Vagina (tissue), 2 donors: Measurements from ENCODE around the gene LRFN4. TPM values are rescaled to one million over a fixed set of nuclear protein-coding genes. Genes with fewer than 3 reads are reported as not detected.

Experiments used
- DNase-seq, 2 donors: peaks; one replicate each; pipeline ENCODE4 v3.0.0-alpha.2; 2017; ENCODE audit errors: extremely low spot score in 2 of 2
- H3K27ac ChIP-seq: fragments of 200-600 bp; sonication (generic); one replicate; pipeline ENCODE4 v1.5.1; 2019
- H3K27me3 ChIP-seq: fragments of 200-600 bp; sonication (generic); one replicate; pipeline ENCODE4 v1.5.1; 2019
- H3K36me3 ChIP-seq, 2 donors: fragments of 200-600 bp; sonication (generic); one replicate each; pipeline ENCODE4 v1.5.1; 2017 to 2019
- H3K4me1 ChIP-seq: fragments of 200-600 bp; sonication (generic); one replicate; pipeline ENCODE4 v1.5.1; 2019
- H3K4me3 ChIP-seq, 2 donors: fragments of 200-600 bp; sonication (generic); 1 replicate in 1 of 2; 2 replicates in 1 of 2; pipeline ENCODE4 v1.5.1; 2016 to 2019
- H3K9me3 ChIP-seq: fragments of 200-600 bp; sonication (generic); one replicate; pipeline ENCODE4 v1.5.1; 2019
- POLR2A ChIP-seq, 2 donors: fragments of 450-650 bp; IDR thresholded peaks; one replicate each; pipeline ENCODE4 v1.6.1; 2017; ENCODE audit warnings: antibody characterized with exemption in 2 of 2, mild to moderate bottlenecking in 2 of 2, moderate library complexity in 2 of 2
- POLR2AphosphoS5 ChIP-seq, 2 donors: sonication (generic); formaldehyde crosslinking; IDR thresholded peaks; one replicate each; pipeline ENCODE4 v1.9.0; 2017; ENCODE audit warnings: antibody characterized with exemption in 2 of 2, mild to moderate bottlenecking in 2 of 2, low read depth in 1 of 2; ENCODE audit not compliant: insufficient read depth in 1 of 2
- intact Hi-C: fragments of 100-400 bp; cut with DNase I; formaldehyde crosslinking; loops from one replicate; pipeline ENCODE4 v1.15.1; 2023
- total RNA-seq: library from RNA; depleted of rRNA; stranded (reverse); fragments of >200 nt; gene quantifications from one replicate; pipeline ENCODE4 v1.2.3, GENCODE V29; 2016
- TF ChIP-seq, protein P1 (sequence below), 3 experiments: fragments of 450-650 bp in 2 of 3; fragments of 200-600 bp in 1 of 3; sonication (generic) in 1 of 3; IDR thresholded peaks; one replicate each; pipeline ENCODE4 v1.5.1; 2017 to 2019; ENCODE audit warnings: antibody characterized with exemption in 3 of 3, mild to moderate bottlenecking in 2 of 3, moderate library complexity in 2 of 3

The LRFN4 gene
- total RNA-seq, 1 donor from 2014 or later, result 8.1 TPM

DNA sequence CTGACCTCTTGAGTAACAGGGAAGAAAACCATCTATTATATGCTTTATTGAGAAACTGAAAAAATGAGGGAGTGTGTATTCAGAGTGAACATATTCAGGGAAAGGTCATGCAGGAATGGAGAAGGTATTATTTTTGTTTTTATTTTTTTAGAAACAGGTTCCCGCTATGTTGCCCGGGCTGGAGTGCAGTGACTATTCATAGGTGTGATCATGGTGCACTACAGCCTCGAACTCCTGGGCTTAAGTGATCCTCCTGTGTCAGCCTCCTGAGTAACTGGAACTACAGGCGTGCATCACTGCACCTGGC, 22.4 kb upstream of the LRFN4 start:
- no peaks in the 10 kb centered on the region for H3K36me3 ChIP-seq
- intact Hi-C loops, result no loop called here
- no peaks in the 10 kb centered on the region for H3K27me3 ChIP-seq
- no peaks in the 10 kb centered on the region for H3K4me1 ChIP-seq
- H3K9me3 ChIP-seq, result no peaks in the 10 kb centered on the region
- no peak overlapping the region for H3K27ac ChIP-seq
- DNase-seq, result no peak
- H3K4me3 ChIP-seq, result no peak overlapping the region
- TF ChIP-seq, protein P1, sequence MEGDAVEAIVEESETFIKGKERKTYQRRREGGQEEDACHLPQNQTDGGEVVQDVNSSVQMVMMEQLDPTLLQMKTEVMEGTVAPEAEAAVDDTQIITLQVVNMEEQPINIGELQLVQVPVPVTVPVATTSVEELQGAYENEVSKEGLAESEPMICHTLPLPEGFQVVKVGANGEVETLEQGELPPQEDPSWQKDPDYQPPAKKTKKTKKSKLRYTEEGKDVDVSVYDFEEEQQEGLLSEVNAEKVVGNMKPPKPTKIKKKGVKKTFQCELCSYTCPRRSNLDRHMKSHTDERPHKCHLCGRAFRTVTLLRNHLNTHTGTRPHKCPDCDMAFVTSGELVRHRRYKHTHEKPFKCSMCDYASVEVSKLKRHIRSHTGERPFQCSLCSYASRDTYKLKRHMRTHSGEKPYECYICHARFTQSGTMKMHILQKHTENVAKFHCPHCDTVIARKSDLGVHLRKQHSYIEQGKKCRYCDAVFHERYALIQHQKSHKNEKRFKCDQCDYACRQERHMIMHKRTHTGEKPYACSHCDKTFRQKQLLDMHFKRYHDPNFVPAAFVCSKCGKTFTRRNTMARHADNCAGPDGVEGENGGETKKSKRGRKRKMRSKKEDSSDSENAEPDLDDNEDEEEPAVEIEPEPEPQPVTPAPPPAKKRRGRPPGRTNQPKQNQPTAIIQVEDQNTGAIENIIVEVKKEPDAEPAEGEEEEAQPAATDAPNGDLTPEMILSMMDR (IDR thresholded peaks at IDR 0.05), result peak in 1 of 3 experiments; percentile 24
- no peak for TF ChIP-seq POLR2AphosphoS5 (IDR thresholded peaks at IDR 0.05; ENCODE audit: insufficient read depth in 1 of 2, low read depth in 1 of 2)

DNA sequence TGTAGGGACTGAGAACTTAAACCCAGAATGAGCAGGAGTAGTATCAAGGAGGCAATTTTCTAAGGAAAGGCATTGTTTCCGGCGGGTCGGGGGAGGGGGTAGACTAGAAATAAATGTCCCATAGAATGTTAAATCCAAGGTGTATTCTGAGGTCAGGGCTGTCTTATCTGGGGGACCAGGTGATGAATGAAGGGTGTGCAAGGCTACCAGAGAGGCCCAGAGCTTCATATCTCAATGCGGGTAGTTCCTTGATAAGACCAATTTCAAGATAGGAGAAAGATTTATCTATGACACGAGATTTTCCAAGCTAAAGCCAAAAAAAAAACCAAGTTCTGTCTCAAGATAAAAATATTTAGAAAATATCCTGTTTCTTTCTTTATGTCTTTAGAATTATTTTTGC, 21.9 kb upstream of the LRFN4 start:
- intact Hi-C loops, result loop anchor here (5.0 kb wide), 1 partner anchor 148 kb away; no protein-coding TSS in a partner anchor
- no peak for DNase-seq
- Histone ChIP-seq H3K4me1 (no peaks in the 10 kb centered on the region), H3K9me3 (no peaks in the 10 kb centered on the region), H3K27me3 (no peaks in the 10 kb centered on the region), H3K4me3 (no peak overlapping the region), H3K36me3 (no peaks in the 10 kb centered on the region), H3K27ac (no peak overlapping the region)
- TF ChIP-seq POLR2A (IDR thresholded peaks at IDR 0.05) (no peak), POLR2AphosphoS5 (IDR thresholded peaks at IDR 0.05; ENCODE audit: insufficient read depth in 1 of 2, low read depth in 1 of 2) (no peak)
- TF ChIP-seq, protein P1 (IDR thresholded peaks at IDR 0.05), result no peak

DNA sequence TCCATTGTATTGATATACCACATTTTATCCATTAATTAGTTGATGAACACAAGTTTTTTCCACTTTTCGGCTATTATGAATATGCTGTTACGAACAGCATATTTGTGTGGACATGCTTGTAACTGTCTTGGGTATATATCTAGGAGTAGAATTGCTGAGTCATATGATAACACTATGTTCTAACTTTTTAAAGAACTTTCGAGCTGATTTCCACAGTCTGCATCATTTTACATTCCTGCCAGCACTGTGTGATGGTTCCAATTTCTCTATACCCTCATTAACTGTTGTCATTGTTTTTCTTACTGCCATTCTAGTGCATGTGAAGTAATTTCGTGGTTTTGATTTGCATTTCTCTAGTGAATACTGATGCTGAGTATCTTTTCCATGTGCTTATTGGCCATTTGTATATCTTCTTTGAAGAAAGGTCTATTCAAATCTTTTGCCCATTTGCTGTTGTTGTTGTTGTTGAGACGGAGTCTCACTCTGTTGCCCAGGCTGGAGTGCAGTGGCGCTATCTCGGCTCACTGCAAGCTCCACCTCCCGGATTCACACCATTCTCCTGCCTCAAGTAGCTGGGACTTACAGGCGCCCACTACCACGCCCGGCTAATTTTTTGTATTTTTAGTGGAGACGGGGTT, 21.0 kb upstream of the LRFN4 start:
- Histone ChIP-seq H3K4me3 (no peak overlapping the region), H3K9me3 (no peaks in the 10 kb centered on the region), H3K4me1 (no peaks in the 10 kb centered on the region), H3K27me3 (no peaks in the 10 kb centered on the region), H3K27ac (no peak overlapping the region), H3K36me3 (no peaks in the 10 kb centered on the region)
- intact Hi-C loops, result loop anchor here (5.0 kb wide), 1 partner anchor 149 kb away; no protein-coding TSS in a partner anchor
- TF ChIP-seq, protein P1 (IDR thresholded peaks at IDR 0.05), result no peak
- TF ChIP-seq POLR2A (IDR thresholded peaks at IDR 0.05) (no peak), POLR2AphosphoS5 (IDR thresholded peaks at IDR 0.05; ENCODE audit: insufficient read depth in 1 of 2, low read depth in 1 of 2) (no peak)
- DNase-seq, result no peak

DNA sequence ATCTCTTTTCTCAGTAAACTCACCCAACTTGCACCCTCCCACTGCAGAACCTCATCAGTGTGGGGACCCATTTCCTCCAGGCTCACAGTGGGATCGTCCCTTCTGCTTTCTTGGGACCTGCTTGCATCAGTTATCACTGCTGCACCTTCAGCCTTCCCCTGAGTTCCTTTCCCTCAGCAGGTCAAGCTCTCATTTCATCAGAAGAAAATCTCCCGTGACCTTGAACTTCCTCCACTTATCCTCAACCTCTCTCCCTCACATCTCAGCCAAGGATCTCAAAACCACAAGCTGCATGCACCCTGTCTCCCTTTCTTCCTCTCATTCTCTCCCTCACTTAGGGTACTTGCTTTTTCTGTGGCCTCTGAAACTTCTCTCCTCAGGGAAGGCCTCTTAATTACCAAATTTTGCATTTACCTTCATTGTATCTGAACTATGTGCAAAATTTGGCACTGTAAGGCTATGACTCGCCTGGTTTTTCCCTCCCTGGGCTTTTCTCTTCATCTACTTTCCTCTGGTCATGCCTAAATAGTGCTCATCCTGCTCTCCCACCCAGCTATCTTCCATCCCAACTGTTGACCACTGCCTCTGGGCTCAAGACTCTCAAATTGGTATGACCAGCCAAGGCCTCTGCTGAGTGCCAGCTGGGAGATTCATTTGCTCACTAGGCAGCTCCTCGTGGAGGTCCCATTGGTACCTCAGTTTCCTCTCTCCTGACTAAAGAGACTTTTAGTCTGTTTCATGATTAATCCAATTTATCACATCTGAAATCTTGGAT, 16.4 kb upstream of the LRFN4 start:
- no peak for DNase-seq
- no peak overlapping the region for H3K27ac ChIP-seq

More for the DNA sequence above, 16.4 kb upstream of the LRFN4 start:
- TF ChIP-seq POLR2AphosphoS5 (IDR thresholded peaks at IDR 0.05; ENCODE audit: insufficient read depth in 1 of 2, low read depth in 1 of 2) (no peak), POLR2A (IDR thresholded peaks at IDR 0.05) (no peak)
- TF ChIP-seq, protein P1 (IDR thresholded peaks at IDR 0.05), result no peak
- no peak overlapping the region for H3K4me3 ChIP-seq
- no peaks in the 10 kb centered on the region for H3K27me3 ChIP-seq
- peaks cover 29% of the 10 kb centered on the region for H3K4me1 ChIP-seq
- intact Hi-C loops, result no loop called here
- peaks cover 0 to 6% of the 10 kb centered on the region in 2 donors for H3K36me3 ChIP-seq
- H3K9me3 ChIP-seq, result no peaks in the 10 kb centered on the region
